GM12878 (cell line): Measurements from ENCODE around the gene GCK. TPM values are rescaled to one million over a fixed set of nuclear protein-coding genes. Genes with fewer than 3 reads are reported as not detected.

ENCODE experiments used
- ATAC-seq: fragments of 200-7000 bp; cut with Tn5 transposase; 3 replicates; pipeline ENCODE4 v1.9.1; 2020; ENCODE audit warnings: mild to moderate bottlenecking, moderate library complexity
- BruUV-seq: library from RNA; stranded (reverse); fragments of 400-500 nt; replicated peaks from 2 replicates; lab custom pipeline; 2021; lab: Mats Ljungman, UMichigan
- CTCF ChIA-PET: fragments of 300-600 bp; sonication (Branson Sonifier 250); formaldehyde crosslinking; extraction: SDS; loops from one replicate; lab custom pipeline; 2021; ENCODE audit warnings: inconsistent platforms; lab: Yijun Ruan, JAX
- POLR2A ChIA-PET: fragments of 350-600 bp; formaldehyde crosslinking; extraction: SDS; loops from one replicate; lab custom pipeline; 2021; ENCODE audit warnings: inconsistent platforms; lab: Charles Lee
- RAD21 ChIA-PET: fragments of 300-600 bp; sonication (Branson Sonifier 250); formaldehyde crosslinking; loops from one replicate; lab custom pipeline; 2023; ENCODE audit warnings: antibody characterized with exemption; ENCODE audit not compliant: unreplicated experiment; lab: Charles Lee
- SMC1A ChIA-PET: fragments of 300-600 bp; sonication (Branson Sonifier 250); formaldehyde crosslinking; loops from one replicate; lab custom pipeline; 2023; ENCODE audit not compliant: unreplicated experiment, uncharacterized antibody; lab: Charles Lee
- DNase-seq: peaks from one replicate; pipeline ENCODE4 v3.0.0-alpha.2; 2011; ENCODE audit warnings: low read depth, low spot score
- FAIRE-seq: peaks from 3 replicates; lab custom pipeline; 2011; peaks lifted over from hg19 to GRCh38; lab: Jason Lieb, UNC
- H2AFZ ChIP-seq: 2 replicates; pipeline ENCODE4 v1.6.0; 2011; ENCODE audit warnings: low read depth, low read length, control low read depth; ENCODE audit not compliant: control insufficient read depth
- H3K27ac ChIP-seq: 2 replicates; pipeline ENCODE4 v1.5.1; 2011; ENCODE audit warnings: control low read depth; ENCODE audit not compliant: control insufficient read depth, insufficient read depth
- H3K27me3 ChIP-seq, 2 experiments: replicated peaks in 1 of 2; 2 replicates each; pipeline versions ENCODE4 v1.6.0 to v1.6.1; 2011; ENCODE audit warnings: low read length in 1 of 2; ENCODE audit not compliant: control insufficient read depth in 2 of 2, insufficient read depth in 2 of 2
- H3K36me3 ChIP-seq, 2 experiments: 2 replicates each; pipeline ENCODE4 v1.5.1; 2011; ENCODE audit warnings: low read length in 1 of 2; ENCODE audit not compliant: control insufficient read depth in 2 of 2, insufficient read depth in 2 of 2
- H3K4me1 ChIP-seq: 2 replicates; pipeline ENCODE4 v1.6.1; 2011; ENCODE audit warnings: mild to moderate bottlenecking, low read length, moderate library complexity, mixed read lengths; ENCODE audit not compliant: control insufficient read depth, insufficient read depth
- H3K4me2 ChIP-seq: 2 replicates; pipeline ENCODE4 v1.6.0; 2011; ENCODE audit warnings: control low read depth; ENCODE audit not compliant: control insufficient read depth, insufficient read depth
- H3K4me3 ChIP-seq: fragments of 200-600 bp; sonication (generic); 2 replicates; pipeline ENCODE4 v1.5.1; 2016
- H3K79me2 ChIP-seq: 2 replicates; pipeline ENCODE4 v1.6.0; 2011; ENCODE audit warnings: low read length; ENCODE audit not compliant: control insufficient read depth, insufficient read depth
- H3K9ac ChIP-seq: 2 replicates; pipeline ENCODE4 v1.8.0; 2011; ENCODE audit warnings: low read length, control low read depth, mixed read lengths; ENCODE audit not compliant: control insufficient read depth, insufficient read depth
- H3K9me3 ChIP-seq: replicated peaks from 3 replicates; pipeline ENCODE4 v1.5.1; 2011; ENCODE audit warnings: mild to moderate bottlenecking, low read length; ENCODE audit not compliant: control insufficient read depth, insufficient read depth
- H4K20me1 ChIP-seq: 2 replicates; pipeline ENCODE4 v1.6.0; 2011; ENCODE audit not compliant: control insufficient read depth, insufficient read depth
- E2F4 ChIP-seq: IDR thresholded peaks from 2 replicates; pipeline ENCODE4 v1.6.1; 2012; ENCODE audit warnings: low read depth, low read length, improper control_type of control experiment
- EGR1 ChIP-seq, 2 experiments: IDR thresholded peaks; 1 replicate in 1 of 2; 2 replicates in 1 of 2; pipeline ENCODE4 v1.6.1; 2011 to 2012; ENCODE audit warnings: low read depth in 2 of 2, low read length in 2 of 2, borderline replicate concordance in 1 of 2, mild to moderate bottlenecking in 1 of 2, moderate library complexity in 1 of 2
- ESRRA ChIP-seq: IDR thresholded peaks from 2 replicates; pipeline ENCODE4 v1.6.1; 2012; ENCODE audit warnings: mild to moderate bottlenecking, low read length, improper control_type of control experiment
- FOXM1 ChIP-seq: IDR thresholded peaks from 2 replicates; pipeline ENCODE4 v1.6.1; 2012; ENCODE audit warnings: low read depth, mild to moderate bottlenecking, inconsistent platforms, low read length, moderate library complexity
- HCFC1 ChIP-seq: fragments of 150-350 bp; IDR thresholded peaks from 2 replicates; pipeline ENCODE4 v1.6.1; 2014; ENCODE audit warnings: low read length
- HDAC2 ChIP-seq: fragments of 200-600 bp; sonication (generic); IDR thresholded peaks from 2 replicates; pipeline ENCODE4 v1.6.1; 2017
- JUNB ChIP-seq: IDR thresholded peaks from 2 replicates; pipeline ENCODE4 v1.6.1; 2016; ENCODE audit warnings: antibody characterized with exemption, mild to moderate bottlenecking
- LARP7 ChIP-seq: fragments of 450-650 bp; IDR thresholded peaks from 2 replicates; pipeline ENCODE4 v1.6.1; 2017; ENCODE audit warnings: mild to moderate bottlenecking
- NFXL1 ChIP-seq: fragments of 450-650 bp; IDR thresholded peaks from 2 replicates; pipeline ENCODE4 v1.6.1; 2017; ENCODE audit warnings: antibody characterized with exemption, mild to moderate bottlenecking, borderline replicate concordance
- PBX3 ChIP-seq: IDR thresholded peaks from 2 replicates; pipeline ENCODE4 v1.6.1; 2011; ENCODE audit warnings: mild to moderate bottlenecking, low read depth, low read length, moderate library complexity; ENCODE audit not compliant: insufficient replicate concordance
- POU2F2 ChIP-seq: IDR thresholded peaks from 3 replicates; pipeline ENCODE4 v1.6.1; 2011; ENCODE audit warnings: low read depth, mild to moderate bottlenecking, low read length, borderline replicate concordance
- RAD51 ChIP-seq: fragments of 450-650 bp; IDR thresholded peaks from 2 replicates; pipeline ENCODE4 v1.6.1; 2016; ENCODE audit warnings: moderate library complexity, mild to moderate bottlenecking, inconsistent platforms
- RB1 ChIP-seq: fragments of 450-650 bp; formaldehyde crosslinking; IDR thresholded peaks from 2 replicates; pipeline ENCODE4 v1.6.1; 2017; ENCODE audit warnings: mild to moderate bottlenecking, borderline replicate concordance
- RBBP5 ChIP-seq: fragments of 200-600 bp; sonication (generic); conservative IDR thresholded peaks from 2 replicates; pipeline ENCODE4 v1.6.1; 2016
- USF1 ChIP-seq: IDR thresholded peaks from 2 replicates; pipeline ENCODE4 v1.6.1; 2011; ENCODE audit warnings: borderline replicate concordance, low read depth, mild to moderate bottlenecking, moderate library complexity, mixed read lengths, low read length; ENCODE audit not compliant: insufficient read depth; ENCODE audit errors: extremely low read length
- ZNF207 ChIP-seq: fragments of 450-650 bp; IDR thresholded peaks from 2 replicates; pipeline ENCODE4 v1.6.1; 2014; ENCODE audit warnings: antibody characterized with exemption, mild to moderate bottlenecking, borderline replicate concordance
- ZZZ3 ChIP-seq: IDR thresholded peaks from 2 replicates; pipeline ENCODE4 v1.6.1; 2011; ENCODE audit warnings: low read depth; ENCODE audit not compliant: control insufficient read depth, insufficient read length
- WGBS: methylation state at CpG from one replicate; pipeline ENCODE4 v1.1.6; 2016; ENCODE audit warnings: low lambda C conversion rate; ENCODE audit not compliant: insufficient replicate concordance, insufficient coverage; ENCODE audit errors: missing lambda C conversion rate; 5-methylcytosine and 5-hydroxymethylcytosine counted together
- in situ Hi-C: fragments of 300-500 bp; cut with MboI; formaldehyde crosslinking; loops from 9 replicates; pipeline ENCODE4 v1.14.3; 2018; ENCODE audit warnings: mixed read lengths
- intact Hi-C: fragments of 100-400 bp; cut with micrococcal nuclease; formaldehyde crosslinking; loops from one replicate; pipeline ENCODE4 v1.14.2; 2022; ENCODE audit not compliant: unreplicated experiment
- polyA plus RNA-seq, 11 experiments: library from polyadenylated mRNA; depleted of rRNA in 4 of 11; unstranded in 6 of 11; stranded (reverse) in 5 of 11; fragments of >200 nt; fragmentation: Nextera tagmentation in 4 of 11; fragmentation: Illumina TruSeq in 1 of 11; extraction: Ambion mirVana in 4 of 11; extraction: Trizol in 1 of 11; gene quantifications; 1 replicate in 1 of 11; 2 replicates in 10 of 11; pipeline versions ENCODE4 v1.2.1 to v1.2.3, GENCODE V29; 2011 to 2016; ENCODE audit warnings: inconsistent platforms in 2 of 11, missing spikeins in 2 of 11, low read depth in 1 of 11
- total RNA-seq, 4 experiments: library from RNA; depleted of rRNA in 3 of 4; stranded (reverse); fragments of >200 nt in 3 of 4; fragmentation: Illumina TruSeq in 1 of 4; extraction: Trizol in 1 of 4; gene quantifications; 2 replicates each; pipeline versions ENCODE4 v1.2.1 to v1.2.3, GENCODE V29; 2013 to 2021

The GCK gene
- total and polyA plus RNA-seq, 10 of the 15 experiments (the other 5 are each of a cell fraction or from before 2014, with no cell fraction given): 0.06 to 0.16 TPM; not detected in 8

- ChIA-PET RAD21 (no interaction called here), SMC1A (no interaction called here)
- no peak overlapping the region for H3K27ac ChIP-seq
- no peak for FAIRE-seq
- in situ Hi-C loops: no loop called here
- BruUV-seq: no TSS peak
- TF ChIP-seq JUNB (no peak), NFXL1 (no peak), EGR1 (IDR thresholded peaks at IDR 0.05; ENCODE audit: borderline replicate concordance in 1 of 2, low read depth in 2 of 2, low read length in 2 of 2) (no peak), USF1 (no peak), FOXM1 (no peak), PBX3 (no peak), E2F4 (no peak), RBBP5 (no peak), ZZZ3 (no peak), RAD51 (no peak), ESRRA (no peak), LARP7 (no peak), HCFC1 (no peak), ZNF207 (no peak), POU2F2 (no peak), HDAC2 (no peak), RB1 (no peak)
- TF ChIP-seq, all 136 proteins: peak for 0
- ChIA-PET CTCF (no interaction called here), POLR2A (no interaction called here)
- H3K9me3 ChIP-seq: no peaks in the 10 kb centered on the region
- H4K20me1 ChIP-seq: no peaks in the 10 kb centered on the region; the same call in 1 of the 2 replicates
- no peak overlapping the region for H2AFZ ChIP-seq
- no peak overlapping the region for H3K4me2 ChIP-seq
- H3K4me1 ChIP-seq: peaks cover 7% of the 10 kb centered on the region
- no peaks in the 10 kb centered on the region for H3K27me3 ChIP-seq
- 92% methylated on average over 5 of the region's 5 CpGs for WGBS
- peaks cover 32 to 33% of the 10 kb centered on the region in 2 experiments for H3K36me3 ChIP-seq
- intact Hi-C loops: no loop called here
- H3K79me2 ChIP-seq: no peaks in the 10 kb centered on the region
- H3K9ac ChIP-seq: no peak overlapping the region
- ATAC-seq (no peak), DNase-seq (no peak)
- no peak overlapping the region for H3K4me3 ChIP-seq
Observed at GRCh38 chr7:44210107-44210506, 20.9 kb upstream of the GCK start.
